Skeletal muscle tissue (tissue), 4 donors: ENCODE measurements around the gene TAF13. TPM values are rescaled to one million over a fixed set of nuclear protein-coding genes. Genes with fewer than 3 reads are reported as not detected.
"Not testable (repeated sequence)": the region's sequence is repeated elsewhere in the genome, so short reads cannot be mapped to it uniquely, and the experiment has no call there.

Experiments used
- H3K27ac ChIP-seq: one replicate; pipeline ENCODE4 v1.7.0; 2013; ENCODE audit warnings: mild to moderate bottlenecking, low read depth, low read length, inconsistent platforms
- H3K27me3 ChIP-seq, 3 donors: one replicate each; pipeline ENCODE4 v1.7.0; 2013; ENCODE audit warnings: low read length in 3 of 3; ENCODE audit not compliant: control insufficient read depth in 3 of 3, insufficient read depth in 3 of 3
- H3K36me3 ChIP-seq, 3 donors: one replicate each; pipeline ENCODE4 v1.7.0; 2013; ENCODE audit warnings: low read length in 3 of 3; ENCODE audit not compliant: control insufficient read depth in 3 of 3, insufficient read depth in 3 of 3
- H3K4me1 ChIP-seq, 3 donors: one replicate each; pipeline ENCODE4 v1.7.0; 2013; ENCODE audit warnings: low read length in 3 of 3, mild to moderate bottlenecking in 3 of 3; ENCODE audit not compliant: control insufficient read depth in 3 of 3, insufficient read depth in 3 of 3
- H3K4me3 ChIP-seq, 3 donors: one replicate each; pipeline ENCODE4 v1.7.0; 2013; ENCODE audit warnings: low read length in 3 of 3
- H3K9ac ChIP-seq, 3 donors: one replicate each; pipeline ENCODE4 v1.7.0; 2013; ENCODE audit warnings: low read length in 3 of 3, mild to moderate bottlenecking in 3 of 3, moderate library complexity in 2 of 3, low read depth in 1 of 3
- H3K9me3 ChIP-seq, 3 donors: one replicate each; pipeline ENCODE4 v1.7.0; 2013; ENCODE audit warnings: low read length in 3 of 3; ENCODE audit not compliant: control insufficient read depth in 3 of 3
- total RNA-seq: library from RNA; depleted of rRNA; stranded (reverse); fragments of >200 nt; gene quantifications from one replicate; pipeline ENCODE4 v1.2.3, GENCODE V29; 2014
- donor health status: Osteomylitis.

TAF13 gene
- total RNA-seq, 1 donor from 2014 or later, result 23.0 TPM

DNA sequence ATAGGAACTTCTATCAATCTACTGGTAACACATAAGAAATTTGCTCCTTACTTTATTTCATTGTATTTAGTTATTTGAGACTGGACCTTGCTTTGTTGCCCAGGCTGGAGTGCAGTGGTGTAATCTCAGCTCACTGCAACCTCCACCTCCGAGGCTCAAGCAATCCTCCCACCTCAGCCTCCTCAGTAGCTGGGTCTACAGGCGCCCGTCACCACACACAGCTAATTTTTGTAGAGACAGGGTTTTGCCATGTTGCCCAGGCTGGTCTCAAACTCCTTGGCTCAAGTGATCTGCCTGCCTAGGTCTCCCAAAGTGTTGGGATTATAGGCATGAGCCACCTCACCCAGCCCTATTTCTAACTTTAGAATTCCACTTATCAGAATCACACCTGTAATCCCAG lies 23.7 kb downstream of the TAF13 start:
- H3K9ac ChIP-seq, H3K4me1 ChIP-seq, H3K9me3 ChIP-seq, H3K27me3 ChIP-seq, H3K27ac ChIP-seq, H3K36me3 ChIP-seq, H3K4me3 ChIP-seq: not testable (repeated sequence)

DNA sequence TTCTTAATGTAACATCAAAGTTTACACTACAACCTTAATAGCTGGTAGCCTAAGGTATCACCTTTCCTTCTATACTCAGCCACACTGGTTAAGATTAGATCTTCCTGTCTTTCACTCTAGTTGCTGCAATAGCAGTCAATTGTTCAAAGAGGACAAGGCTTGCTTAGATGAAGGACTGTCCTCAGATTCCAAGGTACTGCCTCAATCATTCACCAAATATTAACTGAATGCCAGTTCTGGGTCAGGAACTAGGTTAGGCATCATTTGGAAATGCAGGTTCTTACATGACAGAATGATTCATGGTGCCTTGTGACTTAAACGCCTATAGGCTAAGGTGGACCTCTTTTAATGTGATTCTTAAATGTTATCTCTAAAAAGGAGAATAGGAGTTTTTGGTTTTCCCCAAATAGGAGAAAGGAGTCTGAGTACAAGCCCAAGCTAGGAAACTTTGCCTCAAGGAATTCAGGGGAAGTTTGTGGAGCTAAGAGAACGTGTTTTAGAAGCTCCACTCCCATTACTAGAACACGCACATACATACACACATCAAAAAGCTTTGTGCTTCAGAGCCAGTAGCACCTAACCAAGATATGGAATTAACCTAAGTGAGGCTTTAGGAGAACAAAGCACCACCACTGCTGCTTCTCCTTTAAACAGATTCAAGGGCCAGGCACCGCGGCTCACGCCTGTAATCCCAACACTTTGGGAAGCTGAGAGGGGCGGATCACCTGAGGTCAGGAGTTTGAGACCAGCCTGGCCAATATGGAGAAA lies 25.4 kb downstream of the TAF13 start:
- Histone ChIP-seq H3K4me1 (no peaks in the 10 kb centered on the region), H3K27ac (no peak overlapping the region), H3K36me3 (no peaks in the 10 kb centered on the region), H3K9me3 (no peaks in the 10 kb centered on the region), H3K9ac (no peak overlapping the region), H3K4me3 (no peak overlapping the region), H3K27me3 (no peaks in the 10 kb centered on the region)

DNA sequence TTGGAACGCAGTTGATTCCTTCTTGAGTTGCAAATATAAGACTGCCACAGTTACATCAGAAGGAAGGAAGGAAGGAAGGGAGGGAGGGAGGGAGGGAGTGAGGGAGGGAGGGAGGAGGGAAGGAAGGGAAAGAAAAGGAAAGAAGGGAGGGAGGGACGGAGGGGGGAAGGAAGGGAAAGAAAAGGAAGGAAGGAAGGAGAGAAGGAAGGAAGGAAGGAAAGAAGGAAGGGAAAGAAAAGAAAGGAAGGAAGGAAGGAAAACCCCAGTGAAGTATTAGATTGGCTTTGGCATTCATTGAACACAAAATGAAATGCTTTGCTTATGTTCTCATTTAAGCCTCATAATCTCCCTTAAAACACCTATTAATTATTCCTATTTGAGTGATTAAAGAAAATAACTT lies 27.5 kb downstream of the TAF13 start:
- Histone ChIP-seq H3K27me3 (no peaks in the 10 kb centered on the region), H3K9me3 (no peaks in the 10 kb centered on the region), H3K4me3 (no peak overlapping the region), H3K36me3 (no peaks in the 10 kb centered on the region), H3K27ac (no peak overlapping the region), H3K9ac (no peak overlapping the region), H3K4me1 (no peaks in the 10 kb centered on the region)

DNA sequence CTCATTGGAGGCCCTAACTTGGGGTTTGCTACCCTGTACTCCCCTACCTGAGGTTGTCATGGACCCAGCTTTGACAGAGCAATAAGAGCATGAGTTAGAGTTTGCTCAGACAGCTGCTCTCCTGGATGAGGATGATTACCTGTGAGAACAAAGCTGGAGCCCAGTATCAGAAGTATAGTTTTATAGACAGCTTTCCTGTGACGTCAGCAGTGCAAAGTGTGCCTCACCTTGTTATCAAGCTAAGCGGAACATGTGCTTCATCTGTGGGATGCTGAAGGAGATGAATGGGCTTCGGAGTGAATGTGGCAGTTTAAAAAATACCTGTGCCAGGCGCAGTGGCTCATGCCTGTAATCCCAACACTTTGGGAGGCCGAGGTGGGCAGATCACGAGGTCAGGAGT lies 28.5 kb downstream of the TAF13 start:
- no peak overlapping the region for H3K9ac ChIP-seq
- H3K27ac ChIP-seq, result no peak overlapping the region
- H3K4me3 ChIP-seq, result no peak overlapping the region
- no peaks in the 10 kb centered on the region for H3K4me1 ChIP-seq
- no peaks in the 10 kb centered on the region for H3K36me3 ChIP-seq
- no peaks in the 10 kb centered on the region for H3K27me3 ChIP-seq
- H3K9me3 ChIP-seq, result no peaks in the 10 kb centered on the region

DNA sequence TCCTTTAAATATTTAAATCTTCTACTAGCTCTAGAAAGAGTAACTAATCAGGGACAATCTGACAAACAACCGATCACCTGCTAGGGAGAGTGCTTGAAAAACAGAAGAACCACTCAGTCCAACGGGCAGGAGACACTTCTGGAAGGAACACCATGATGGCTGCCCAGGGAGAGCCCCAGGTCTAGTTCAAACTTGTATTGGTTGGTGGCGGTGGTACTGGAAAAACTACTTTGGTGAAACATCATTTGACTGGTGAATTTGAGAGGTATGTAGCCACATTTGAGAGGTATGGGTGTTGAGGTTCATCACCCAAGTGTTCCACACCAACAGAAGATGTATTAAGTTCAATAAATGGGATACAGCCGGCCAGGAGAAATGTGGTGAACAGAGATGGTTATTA lies 29.1 kb downstream of the TAF13 start:
- H3K9me3 ChIP-seq, result no peaks in the 10 kb centered on the region
- H3K27ac ChIP-seq, result no peak overlapping the region
- H3K9ac ChIP-seq, result no peak overlapping the region
- no peaks in the 10 kb centered on the region for H3K36me3 ChIP-seq
- no peaks in the 10 kb centered on the region for H3K4me1 ChIP-seq
- H3K4me3 ChIP-seq, result no peak overlapping the region
- H3K27me3 ChIP-seq, result no peaks in the 10 kb centered on the region

DNA sequence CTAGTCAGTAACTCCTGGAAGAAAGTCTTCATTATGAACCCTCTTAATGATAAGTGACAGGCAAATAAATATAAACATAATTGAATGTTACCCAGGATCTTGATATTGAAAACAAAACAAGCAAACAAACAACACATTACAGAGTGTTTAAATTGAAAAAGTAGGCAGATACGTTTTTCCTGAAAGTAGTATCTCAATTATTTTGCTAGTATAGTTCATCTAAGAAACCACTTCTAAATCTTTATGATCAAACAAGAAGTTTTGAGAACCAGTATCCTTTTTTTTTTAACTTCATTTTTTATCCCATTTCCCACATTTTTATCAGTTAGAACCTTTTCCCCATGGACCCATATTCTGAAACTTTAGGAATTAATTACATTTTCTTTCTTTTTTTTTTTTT lies 30.2 kb downstream of the TAF13 start:
- no peak overlapping the region for H3K9ac ChIP-seq
- H3K4me3 ChIP-seq, result no peak overlapping the region
- H3K27me3 ChIP-seq, result no peaks in the 10 kb centered on the region
- H3K36me3 ChIP-seq, result no peaks in the 10 kb centered on the region
- H3K27ac ChIP-seq, result no peak overlapping the region
- H3K9me3 ChIP-seq, result no peaks in the 10 kb centered on the region
- H3K4me1 ChIP-seq, result peaks cover under 1 to 2% (median under 1%) of the 10 kb centered on the region in 3 donors

DNA sequence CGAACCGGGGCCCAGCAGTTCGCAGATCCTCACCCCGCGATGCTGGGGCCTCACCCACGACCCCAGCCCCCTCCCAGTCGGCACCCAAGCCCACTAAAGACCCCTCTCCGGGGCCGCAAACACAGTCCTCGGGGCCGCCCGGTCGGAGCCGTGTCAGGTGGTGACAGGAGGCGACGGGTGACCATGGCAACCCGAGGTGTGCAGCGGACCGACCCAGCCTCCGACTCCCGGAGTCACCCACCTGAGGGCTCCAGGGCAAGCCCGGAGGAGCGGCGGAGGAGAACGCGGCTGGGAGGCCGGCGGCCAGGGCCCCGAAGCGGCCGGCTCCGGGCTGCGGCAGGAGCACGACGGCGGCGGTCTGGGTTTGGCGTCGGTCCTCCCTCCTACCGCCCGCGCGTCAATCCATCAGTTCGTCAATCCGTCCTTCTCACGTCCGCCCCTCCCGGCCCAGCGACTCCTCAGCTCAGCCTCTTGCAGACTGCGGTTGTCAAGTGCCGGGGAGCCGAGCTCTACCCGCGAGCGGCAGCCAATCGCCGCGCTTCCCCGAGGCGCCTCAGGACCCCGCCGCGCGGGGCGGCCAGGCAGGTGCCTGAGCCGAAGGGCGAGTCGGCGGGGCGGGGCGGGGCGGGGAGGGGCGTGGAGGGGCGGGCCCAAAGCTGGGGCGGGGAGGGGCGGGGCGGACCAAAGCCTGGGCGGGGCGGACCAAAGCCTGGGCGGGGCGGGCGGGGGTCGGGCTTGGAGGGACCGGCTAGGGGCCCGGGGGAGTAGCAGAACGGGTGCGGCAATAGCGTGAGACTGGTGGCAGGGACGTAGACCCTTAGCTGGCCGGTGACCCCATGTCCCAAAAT lies 34.0 kb downstream of the TAF13 start, which contains the start of gene WDR47:
WDR47 (minus strand) TSS at position 482 of the 848 bp plus-strand sequence. CDS start 18,590 bp downstream, outside the sequence.
- H3K4me1 ChIP-seq, result peaks cover 2 to 7% (median 5%) of the 10 kb centered on the region in 3 donors
- H3K4me3 ChIP-seq, result peak within 1 kb of the TSS; percentile 90 to 94 (median 91)
- H3K36me3 ChIP-seq, result no peaks in the 10 kb centered on the region
- no peaks in the 10 kb centered on the region for H3K27me3 ChIP-seq
- peak within 1 kb of the TSS; percentile 85 to 89 (median 86) for H3K9ac ChIP-seq
- H3K9me3 ChIP-seq, result no peaks in the 10 kb centered on the region
- peak within 1 kb of the TSS; percentile 81 for H3K27ac ChIP-seq

DNA sequence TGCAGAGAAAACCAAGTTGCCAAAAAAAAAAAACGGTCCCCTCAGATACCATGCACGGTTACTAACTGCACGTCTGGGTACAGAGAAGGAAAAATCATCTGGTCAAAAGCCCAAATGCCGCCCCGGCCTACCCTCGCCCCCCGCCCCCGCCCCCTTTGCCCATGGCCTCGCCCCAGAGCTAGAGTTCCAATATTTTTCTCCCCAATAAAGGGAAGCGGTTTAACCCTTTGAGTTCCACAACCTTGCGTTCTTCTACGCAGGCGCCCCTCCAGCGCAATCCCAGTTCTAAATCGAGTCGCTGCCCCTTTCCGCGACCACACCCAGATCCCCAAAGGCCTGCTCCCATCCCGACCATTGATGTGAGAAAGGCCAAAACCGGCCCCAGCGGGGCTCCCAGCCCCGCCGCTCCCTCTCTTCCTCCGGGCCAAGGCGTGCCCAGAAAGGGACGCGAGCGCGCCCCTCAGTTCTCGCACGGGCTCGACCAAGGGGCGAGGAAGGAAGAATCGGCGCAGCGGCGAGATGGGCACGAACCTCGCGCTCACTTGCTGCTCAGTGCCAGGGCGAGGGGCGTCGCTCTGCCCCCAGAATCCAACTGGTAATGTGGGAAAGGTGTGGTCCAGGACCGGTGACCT lies 34.7 kb downstream of the TAF13 start:
- H3K4me1 ChIP-seq, result peaks cover 2 to 7% (median 5%) of the 10 kb centered on the region in 3 donors
- H3K27ac ChIP-seq, result peak overlapping the region; percentile 81
- H3K4me3 ChIP-seq, result peak overlapping the region; percentile 84 to 94 (median 91)
- H3K36me3 ChIP-seq, result no peaks in the 10 kb centered on the region
- no peaks in the 10 kb centered on the region for H3K27me3 ChIP-seq
- H3K9ac ChIP-seq, result peak overlapping the region; percentile 81 to 89 (median 85)
- no peaks in the 10 kb centered on the region for H3K9me3 ChIP-seq

DNA sequence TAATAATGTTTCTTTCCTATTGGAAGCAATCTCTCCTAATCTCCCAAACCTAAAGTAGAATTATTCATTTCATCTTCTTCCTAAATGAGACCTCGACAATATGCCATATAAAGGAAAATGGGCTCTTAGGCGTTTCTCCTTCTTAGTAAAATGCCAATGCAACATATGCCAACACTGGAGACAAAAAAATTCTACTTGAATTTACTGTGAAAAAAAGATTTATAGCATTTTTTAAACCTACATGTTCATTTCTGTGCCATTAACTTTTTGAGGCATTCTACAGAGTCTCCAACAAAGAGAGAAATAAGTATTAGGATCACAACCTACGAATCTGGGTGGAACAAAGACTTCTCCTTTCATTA lies 35.2 kb downstream of the TAF13 start:
- no peaks in the 10 kb centered on the region for H3K27me3 ChIP-seq

More for the DNA sequence above, 35.2 kb downstream of the TAF13 start:
- no peaks in the 10 kb centered on the region for H3K36me3 ChIP-seq
- H3K4me1 ChIP-seq, result peaks cover 2 to 7% (median 5%) of the 10 kb centered on the region in 3 donors
- H3K4me3 ChIP-seq, result peak overlapping the region; percentile 84 to 94 (median 91)
- H3K27ac ChIP-seq, result no peak overlapping the region
- no peaks in the 10 kb centered on the region for H3K9me3 ChIP-seq
- H3K9ac ChIP-seq, result peak overlapping the region in 2 of 3 donors; percentile 43 to 59
